Adipocyte (in vitro differentiated cells): ENCODE measurements around the gene C4orf50.

ENCODE experiments used
- DNase-seq: peaks from one replicate; pipeline ENCODE4 v3.0.0-alpha.2; 2015; ENCODE audit warnings: low read depth
- H3K27me3 ChIP-seq: replicated peaks from 2 replicates; pipeline ENCODE4 v1.7.0; 2013; ENCODE audit warnings: mild to moderate bottlenecking, low read length, moderate library complexity; ENCODE audit not compliant: control insufficient read depth, insufficient read depth
- H3K36me3 ChIP-seq: 2 replicates; pipeline ENCODE4 v1.7.0; 2013; ENCODE audit warnings: low read length, mild to moderate bottlenecking, moderate library complexity; ENCODE audit not compliant: control insufficient read depth, insufficient read depth, severe bottlenecking
- H3K4me1 ChIP-seq: 2 replicates; pipeline ENCODE4 v1.7.0; 2013; ENCODE audit warnings: mild to moderate bottlenecking, low read length, moderate library complexity; ENCODE audit not compliant: control insufficient read depth, insufficient read depth
- H3K4me3 ChIP-seq: 2 replicates; pipeline ENCODE4 v1.7.0; 2013; ENCODE audit warnings: mild to moderate bottlenecking, low read length, moderate library complexity
- H3K9ac ChIP-seq: 2 replicates; pipeline ENCODE4 v1.7.0; 2013; ENCODE audit warnings: mild to moderate bottlenecking, low read length, moderate library complexity
- H3K9me3 ChIP-seq: 2 replicates; pipeline ENCODE4 v1.7.0; 2013; ENCODE audit warnings: mild to moderate bottlenecking, low read length, moderate library complexity; ENCODE audit not compliant: control insufficient read depth

The C4orf50 gene

GRCh38 chr4:5913454-5913853, 104.8 kb downstream of the C4orf50 start:
- Histone ChIP-seq H3K4me3 (no peak overlapping the region), H3K9ac (no peak overlapping the region), H3K9me3 (peaks cover 23% of the 10 kb centered on the region), H3K27me3 (peaks cover 5% of the 10 kb centered on the region), H3K36me3 (no peaks in the 10 kb centered on the region), H3K4me1 (no peaks in the 10 kb centered on the region)
- no peak for DNase-seq

- Histone ChIP-seq H3K36me3 (no peaks in the 10 kb centered on the region), H3K9ac (no peak overlapping the region), H3K4me1 (no peaks in the 10 kb centered on the region), H3K9me3 (peaks cover 31% of the 10 kb centered on the region), H3K27me3 (peaks cover 7% of the 10 kb centered on the region), H3K4me3 (no peak overlapping the region)
- DNase-seq, result no peak
Observed at GRCh38 chr4:5912614-5913019, 105.6 kb downstream of the C4orf50 start.

DNA sequence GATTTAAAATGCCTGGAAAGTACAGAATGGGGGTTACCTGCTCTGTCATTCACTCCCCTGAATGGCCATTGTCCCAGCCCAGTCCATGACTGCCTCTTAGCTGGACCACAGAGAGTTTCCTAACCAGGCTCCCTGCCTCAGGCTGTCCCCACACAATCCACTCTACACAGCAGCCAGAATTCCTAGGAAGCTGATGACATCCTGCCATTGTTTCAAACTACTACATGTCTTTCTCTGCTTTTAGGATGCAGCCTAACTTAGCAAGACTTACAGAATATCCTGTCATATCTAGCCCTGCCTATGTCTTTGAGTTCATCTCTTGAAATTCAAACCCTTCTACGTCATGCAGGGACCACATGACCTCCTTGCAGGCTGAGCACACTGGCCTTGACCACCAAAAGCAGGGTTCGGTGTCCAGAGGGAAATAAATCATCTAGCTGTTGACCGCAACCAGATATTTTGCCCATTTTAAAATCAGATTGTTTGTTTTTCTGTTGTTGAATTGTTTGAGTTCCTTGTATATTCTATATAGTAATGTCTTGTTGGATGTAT, 109.3 kb downstream of the C4orf50 start:
- Histone ChIP-seq H3K4me1 (no peaks in the 10 kb centered on the region), H3K9ac (no peak overlapping the region), H3K9me3 (peaks cover 51% of the 10 kb centered on the region), H3K36me3 (no peaks in the 10 kb centered on the region), H3K4me3 (no peak overlapping the region), H3K27me3 (peaks cover 15% of the 10 kb centered on the region)
- no peak for DNase-seq

DNA sequence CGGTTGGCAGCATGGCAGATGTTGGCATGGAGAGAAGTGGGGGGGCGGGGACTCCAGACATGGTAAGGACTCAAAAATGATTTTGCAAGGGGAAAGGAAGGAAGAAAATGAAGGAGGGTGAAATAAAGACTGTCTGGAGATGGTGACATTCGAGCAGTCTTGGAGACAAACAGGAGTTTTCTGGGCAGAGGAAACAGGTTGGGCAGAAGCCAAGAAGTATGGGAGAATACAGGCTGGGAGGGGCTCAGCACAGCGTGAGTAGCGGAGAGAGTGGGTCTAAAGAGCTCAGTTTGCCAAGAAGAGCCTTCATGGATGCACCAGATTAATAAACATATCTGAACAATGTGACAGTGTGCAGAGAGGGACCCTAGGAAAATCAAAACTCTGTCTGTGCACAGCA, 112.0 kb downstream of the C4orf50 start:
- H3K36me3 ChIP-seq, result no peaks in the 10 kb centered on the region
- no peak for DNase-seq

DNA sequence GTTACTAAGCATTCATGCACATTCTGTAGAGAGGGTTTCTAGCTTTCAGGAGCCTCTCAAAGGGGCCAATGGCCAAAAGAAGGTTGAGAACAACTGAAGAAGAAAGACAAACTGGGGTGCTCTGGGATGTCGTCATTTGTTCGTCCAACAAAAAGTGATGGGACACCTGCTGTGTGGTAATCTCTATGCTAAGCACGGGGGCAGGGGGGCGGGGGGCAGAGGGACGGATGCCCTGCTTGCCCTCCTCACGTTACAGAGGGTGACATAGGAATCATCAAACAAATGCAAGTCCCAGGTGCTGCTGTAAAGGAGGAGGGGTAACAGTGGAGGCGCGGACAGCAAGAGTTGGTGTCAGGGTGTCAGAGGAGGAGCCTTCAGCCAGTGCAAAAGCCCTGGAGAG, 112.5 kb downstream of the C4orf50 start:
- Histone ChIP-seq H3K4me3 (no peak overlapping the region), H3K36me3 (no peaks in the 10 kb centered on the region), H3K9me3 (peaks cover 45% of the 10 kb centered on the region), H3K4me1 (no peaks in the 10 kb centered on the region), H3K27me3 (peaks cover 23% of the 10 kb centered on the region), H3K9ac (no peak overlapping the region)
- no peak for DNase-seq

More for the DNA sequence above, 112.0 kb downstream of the C4orf50 start:
- no peaks in the 10 kb centered on the region for H3K4me1 ChIP-seq
- no peak overlapping the region for H3K9ac ChIP-seq
- peaks cover 23% of the 10 kb centered on the region for H3K27me3 ChIP-seq
- H3K9me3 ChIP-seq, result peaks cover 45% of the 10 kb centered on the region
- no peak overlapping the region for H3K4me3 ChIP-seq

DNA sequence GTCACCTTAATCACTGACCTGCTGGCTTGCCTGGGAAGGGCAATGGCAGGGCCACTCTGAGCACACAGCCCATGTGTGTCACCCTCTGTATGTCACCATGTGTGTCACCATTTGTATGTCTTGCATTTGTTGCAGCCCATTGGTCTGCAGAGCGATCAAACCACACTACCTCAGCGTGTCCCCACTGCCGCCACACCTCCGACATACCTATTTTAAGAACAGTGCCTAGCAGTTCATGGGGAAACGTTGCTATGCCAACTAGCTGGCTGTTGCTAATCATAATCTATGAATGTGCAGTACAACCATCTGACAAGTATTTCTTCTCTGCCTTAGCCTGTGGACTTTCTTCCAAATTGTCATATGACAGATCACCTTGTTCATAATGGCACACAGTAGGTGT, 117.4 kb downstream of the C4orf50 start:
- Histone ChIP-seq H3K36me3 (no peaks in the 10 kb centered on the region), H3K4me3 (no peak overlapping the region), H3K27me3 (peaks cover 42% of the 10 kb centered on the region), H3K9ac (no peak overlapping the region), H3K9me3 (peaks cover 23% of the 10 kb centered on the region), H3K4me1 (no peaks in the 10 kb centered on the region)
- no peak for DNase-seq

- peaks cover 42% of the 10 kb centered on the region for H3K27me3 ChIP-seq
Observed at GRCh38 chr4:5899881-5900280, 118.3 kb downstream of the C4orf50 start.

DNA sequence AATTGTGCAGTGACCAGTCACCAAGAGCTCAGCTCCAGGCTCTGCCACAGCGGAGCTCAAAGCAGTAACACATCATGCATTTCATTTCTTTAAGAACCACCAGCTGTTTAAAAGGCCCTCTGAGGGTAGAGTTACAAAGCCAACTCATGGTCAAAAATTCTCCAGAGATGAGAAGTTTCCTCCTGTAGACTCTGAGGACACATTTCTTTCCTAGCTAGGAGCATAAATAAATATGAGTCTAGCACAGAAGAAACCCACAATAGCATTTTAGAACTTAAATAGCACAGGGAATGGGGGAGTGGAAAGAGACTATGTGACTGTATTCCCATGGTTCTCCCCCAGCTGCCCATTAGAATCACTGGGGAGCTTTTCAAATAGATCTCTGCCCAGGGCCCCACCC, 118.8 kb downstream of the C4orf50 start:
- Histone ChIP-seq H3K4me1 (no peaks in the 10 kb centered on the region), H3K9ac (no peak overlapping the region), H3K9me3 (peaks cover 12% of the 10 kb centered on the region), H3K27me3 (peaks cover 42% of the 10 kb centered on the region), H3K36me3 (no peaks in the 10 kb centered on the region), H3K4me3 (no peak overlapping the region)
- no peak for DNase-seq

More at GRCh38 chr4:5899881-5900280, 118.3 kb downstream of the C4orf50 start:
- no peaks in the 10 kb centered on the region for H3K36me3 ChIP-seq
- peaks cover 17% of the 10 kb centered on the region for H3K9me3 ChIP-seq
- DNase-seq, result no peak
- H3K9ac ChIP-seq, result no peak overlapping the region
- H3K4me3 ChIP-seq, result no peak overlapping the region
- H3K4me1 ChIP-seq, result no peaks in the 10 kb centered on the region

DNA sequence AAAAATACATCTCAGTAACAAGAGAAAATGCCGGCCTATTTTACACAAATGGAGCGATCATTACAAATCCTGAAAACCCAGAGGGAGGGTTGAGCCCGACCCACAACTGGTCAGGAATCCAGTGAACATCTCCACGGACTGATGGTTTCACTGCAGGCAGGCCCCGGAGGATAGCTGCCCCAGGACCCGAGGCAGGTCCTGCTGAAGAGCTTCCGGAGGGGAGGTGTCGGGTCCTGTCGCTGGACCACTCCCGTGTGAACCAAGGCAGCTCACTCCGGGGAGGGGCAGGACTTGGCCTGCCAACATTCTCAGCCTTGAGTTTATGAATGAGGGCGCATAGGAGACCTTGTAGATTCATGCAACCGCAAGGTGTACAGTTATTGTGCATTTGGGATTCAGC, 120.6 kb downstream of the C4orf50 start:
- Histone ChIP-seq H3K9me3 (peaks cover 12% of the 10 kb centered on the region), H3K9ac (no peak overlapping the region), H3K4me1 (no peaks in the 10 kb centered on the region), H3K36me3 (no peaks in the 10 kb centered on the region), H3K27me3 (peaks cover 56% of the 10 kb centered on the region), H3K4me3 (no peak overlapping the region)
- DNase-seq, result no peak

DNA sequence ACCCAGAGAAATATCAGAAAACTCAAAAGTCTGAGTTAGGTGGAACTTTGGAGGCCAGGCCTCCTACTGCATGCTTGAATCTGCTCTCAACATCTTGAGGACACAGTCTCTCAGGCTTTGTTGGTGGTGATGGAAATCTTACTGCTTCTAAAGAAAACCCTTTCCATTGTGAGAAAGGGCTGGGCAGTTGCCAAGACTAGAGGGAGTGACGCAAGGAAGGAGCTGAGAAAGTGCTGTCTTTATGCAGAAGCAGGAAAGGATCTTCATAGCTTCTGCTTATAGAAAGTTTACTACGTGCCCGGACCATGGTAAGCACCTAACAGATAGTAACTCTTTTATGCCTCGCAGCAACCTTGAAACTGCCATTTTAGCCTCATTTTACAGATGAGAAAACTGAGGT, 122.9 kb downstream of the C4orf50 start:
- no peak for DNase-seq
- no peaks in the 10 kb centered on the region for H3K36me3 ChIP-seq
- H3K27me3 ChIP-seq, result peaks cover 63% of the 10 kb centered on the region
- H3K4me1 ChIP-seq, result no peaks in the 10 kb centered on the region
- H3K9me3 ChIP-seq, result peaks cover 12% of the 10 kb centered on the region
- H3K4me3 ChIP-seq, result no peak overlapping the region
- H3K9ac ChIP-seq, result no peak overlapping the region

DNA sequence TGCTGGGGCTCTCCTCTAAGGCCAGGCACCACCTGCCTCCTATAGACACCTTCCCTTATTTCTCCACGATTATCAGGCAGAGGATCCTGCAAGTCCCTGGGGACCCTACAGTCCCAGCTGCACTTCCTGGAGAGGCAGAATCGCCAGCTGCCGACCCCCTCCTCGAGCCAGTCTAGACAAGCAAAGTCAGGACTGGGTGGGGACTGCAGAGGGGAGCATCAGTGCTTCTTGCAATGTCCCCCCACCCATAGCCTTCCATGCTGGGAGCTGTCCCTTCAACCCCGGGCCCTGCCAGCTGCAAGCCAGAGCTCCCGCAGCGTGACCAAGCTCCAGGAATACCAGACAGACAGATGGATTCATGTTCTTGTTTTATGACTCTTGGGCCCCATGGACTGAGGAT, 124.0 kb downstream of the C4orf50 start:
- Histone ChIP-seq H3K4me1 (no peaks in the 10 kb centered on the region), H3K9ac (no peak overlapping the region), H3K27me3 (peaks cover 71% of the 10 kb centered on the region), H3K36me3 (no peaks in the 10 kb centered on the region), H3K4me3 (no peak overlapping the region), H3K9me3 (peaks cover 12% of the 10 kb centered on the region)
- DNase-seq, result no peak

- peaks cover 74% of the 10 kb centered on the region for H3K27me3 ChIP-seq
Observed at GRCh38 chr4:5893591-5893990, 124.6 kb downstream of the C4orf50 start.

More at GRCh38 chr4:5893591-5893990, 124.6 kb downstream of the C4orf50 start:
- Histone ChIP-seq H3K4me3 (no peak overlapping the region), H3K9ac (no peak overlapping the region), H3K36me3 (no peaks in the 10 kb centered on the region), H3K9me3 (peaks cover 12% of the 10 kb centered on the region), H3K4me1 (no peaks in the 10 kb centered on the region)
- DNase-seq, result no peak
